GM12872 (cell line): ENCODE measurements around the gene RNF14.

Experiments used
- TF ChIP-seq, protein P1 (sequence below): IDR thresholded peaks from 3 replicates; pipeline ENCODE4 v1.5.1; 2011; ENCODE audit warnings: low read depth, mild to moderate bottlenecking, low read length, moderate library complexity; ENCODE audit not compliant: insufficient read depth

Gene RNF14

DNA sequence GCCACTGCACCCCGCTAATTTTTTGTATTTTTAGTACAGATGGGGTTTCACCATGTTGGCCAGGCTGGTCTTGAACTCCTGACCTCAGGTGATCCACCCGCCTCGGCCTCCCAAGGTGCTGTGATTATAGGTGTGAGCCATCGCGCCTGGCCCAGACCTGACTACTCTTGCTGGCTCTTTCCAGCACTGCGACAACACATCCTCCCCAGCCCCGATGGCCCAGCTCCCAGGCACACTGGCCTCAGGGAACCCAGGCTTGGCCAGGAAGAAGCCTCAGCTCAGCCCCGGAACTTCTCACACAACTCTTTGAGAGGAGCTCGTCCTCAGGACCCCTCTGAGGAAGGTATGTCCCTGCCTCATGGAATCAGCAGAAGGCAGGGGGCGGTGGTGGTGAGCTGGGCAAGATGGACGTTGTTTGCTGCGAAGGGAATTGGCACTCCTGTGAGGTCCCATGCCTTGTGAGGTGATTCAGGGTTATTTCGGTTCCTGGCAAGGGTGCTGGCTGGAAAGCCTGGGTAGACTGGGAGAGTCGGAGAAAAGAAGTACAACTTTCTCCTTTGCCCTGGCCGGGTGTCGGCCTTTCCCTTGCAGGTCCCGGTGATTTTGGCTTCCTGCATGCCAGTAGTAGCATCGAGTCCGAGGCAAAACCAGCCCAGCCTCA is 39.4 kb upstream of the RNF14 start:
- TF ChIP-seq, protein P1, sequence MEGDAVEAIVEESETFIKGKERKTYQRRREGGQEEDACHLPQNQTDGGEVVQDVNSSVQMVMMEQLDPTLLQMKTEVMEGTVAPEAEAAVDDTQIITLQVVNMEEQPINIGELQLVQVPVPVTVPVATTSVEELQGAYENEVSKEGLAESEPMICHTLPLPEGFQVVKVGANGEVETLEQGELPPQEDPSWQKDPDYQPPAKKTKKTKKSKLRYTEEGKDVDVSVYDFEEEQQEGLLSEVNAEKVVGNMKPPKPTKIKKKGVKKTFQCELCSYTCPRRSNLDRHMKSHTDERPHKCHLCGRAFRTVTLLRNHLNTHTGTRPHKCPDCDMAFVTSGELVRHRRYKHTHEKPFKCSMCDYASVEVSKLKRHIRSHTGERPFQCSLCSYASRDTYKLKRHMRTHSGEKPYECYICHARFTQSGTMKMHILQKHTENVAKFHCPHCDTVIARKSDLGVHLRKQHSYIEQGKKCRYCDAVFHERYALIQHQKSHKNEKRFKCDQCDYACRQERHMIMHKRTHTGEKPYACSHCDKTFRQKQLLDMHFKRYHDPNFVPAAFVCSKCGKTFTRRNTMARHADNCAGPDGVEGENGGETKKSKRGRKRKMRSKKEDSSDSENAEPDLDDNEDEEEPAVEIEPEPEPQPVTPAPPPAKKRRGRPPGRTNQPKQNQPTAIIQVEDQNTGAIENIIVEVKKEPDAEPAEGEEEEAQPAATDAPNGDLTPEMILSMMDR, result no peak

DNA sequence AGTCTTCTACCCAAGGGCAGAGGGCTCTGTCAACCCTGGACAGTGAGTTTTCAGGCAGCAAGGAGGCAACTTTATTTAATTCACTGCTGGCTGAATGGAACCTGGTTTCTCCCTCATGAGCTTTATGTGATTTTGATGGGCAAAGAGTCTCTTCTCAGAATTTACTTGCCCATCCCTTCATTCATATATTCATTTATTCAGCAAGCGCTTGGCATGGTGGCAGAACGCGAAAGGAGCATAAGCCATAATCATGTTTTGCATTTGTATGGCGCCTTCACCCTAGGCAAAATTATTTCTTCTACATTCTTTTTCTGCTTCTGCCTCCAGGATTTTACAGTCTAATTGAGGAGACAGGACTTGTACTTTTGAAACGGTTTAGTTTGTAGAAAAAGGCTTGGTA is 37.2 kb upstream of the RNF14 start:
- TF ChIP-seq, protein P1, result no peak

DNA sequence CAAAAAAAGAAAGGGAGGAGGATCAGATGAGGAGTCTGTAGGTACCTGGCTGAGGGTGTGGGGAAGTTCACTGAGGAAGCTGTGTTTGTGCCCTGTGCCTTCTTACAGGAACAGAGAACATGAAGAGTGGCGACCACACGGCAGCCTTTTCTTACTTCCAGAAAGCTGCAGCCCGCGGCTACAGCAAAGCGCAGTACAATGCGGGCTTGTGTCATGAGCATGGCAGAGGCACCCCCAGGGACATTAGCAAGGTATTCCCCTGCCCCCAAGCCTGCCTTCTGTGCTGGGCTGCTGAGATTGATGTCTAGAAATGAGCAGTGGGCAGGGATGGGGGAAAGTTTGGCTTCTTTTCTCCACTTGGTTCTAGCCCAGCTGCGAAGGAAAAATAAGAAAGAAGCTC is 35.8 kb upstream of the RNF14 start:
- TF ChIP-seq, protein P1, result no peak

DNA sequence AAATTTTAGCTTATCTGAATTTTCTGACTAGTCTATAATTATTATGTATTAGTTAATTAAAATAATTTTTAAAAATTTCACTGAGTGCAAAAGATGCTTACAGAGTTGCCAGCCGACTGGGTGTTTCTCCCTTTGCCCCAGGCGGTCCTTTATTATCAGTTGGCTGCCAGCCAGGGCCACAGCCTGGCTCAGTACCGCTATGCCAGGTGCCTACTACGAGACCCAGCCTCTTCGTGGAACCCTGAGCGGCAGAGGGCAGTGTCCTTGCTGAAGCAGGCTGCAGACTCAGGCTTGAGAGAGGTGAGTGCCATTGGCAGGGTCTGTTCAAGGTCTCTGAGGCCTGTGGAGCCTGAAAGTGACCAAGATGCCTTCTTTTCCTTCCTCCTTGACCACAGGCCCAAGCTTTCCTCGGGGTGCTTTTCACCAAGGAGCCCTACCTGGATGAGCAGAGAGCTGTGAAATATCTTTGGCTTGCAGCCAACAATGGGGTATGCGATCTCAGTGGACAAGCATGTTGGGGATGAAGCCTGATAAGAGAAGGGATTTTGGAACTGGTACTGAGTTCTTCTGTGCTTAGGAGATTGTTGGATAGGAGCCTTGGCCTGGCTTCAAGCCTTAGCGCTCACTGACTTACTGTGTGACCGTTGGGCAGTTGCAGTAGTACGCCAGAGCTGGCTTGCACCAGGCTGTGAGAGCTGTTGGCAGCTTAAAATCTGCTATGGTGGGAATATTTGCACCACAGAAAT is 34.6 kb upstream of the RNF14 start:
- TF ChIP-seq, protein P1, result no peak

DNA sequence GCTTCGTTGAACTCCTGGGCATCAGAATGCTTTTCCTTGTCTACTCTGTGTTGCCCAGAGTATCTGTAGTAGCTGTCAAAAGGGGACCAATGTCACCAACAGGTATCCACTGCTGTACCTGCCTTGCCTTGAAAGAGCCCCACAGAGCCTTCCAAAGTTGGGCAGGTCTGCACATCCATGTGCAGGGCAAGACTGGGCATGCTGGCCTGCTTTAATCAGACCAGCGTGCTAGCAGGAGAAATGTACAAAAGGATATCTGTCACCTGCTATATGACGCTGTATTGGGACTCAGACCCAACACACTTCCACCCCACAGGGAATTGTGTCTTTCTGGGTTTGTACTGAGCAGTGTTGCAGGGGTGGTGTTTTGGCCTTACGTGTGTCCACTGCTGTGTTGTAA is 33.4 kb upstream of the RNF14 start:
- TF ChIP-seq, protein P1, result no peak

DNA sequence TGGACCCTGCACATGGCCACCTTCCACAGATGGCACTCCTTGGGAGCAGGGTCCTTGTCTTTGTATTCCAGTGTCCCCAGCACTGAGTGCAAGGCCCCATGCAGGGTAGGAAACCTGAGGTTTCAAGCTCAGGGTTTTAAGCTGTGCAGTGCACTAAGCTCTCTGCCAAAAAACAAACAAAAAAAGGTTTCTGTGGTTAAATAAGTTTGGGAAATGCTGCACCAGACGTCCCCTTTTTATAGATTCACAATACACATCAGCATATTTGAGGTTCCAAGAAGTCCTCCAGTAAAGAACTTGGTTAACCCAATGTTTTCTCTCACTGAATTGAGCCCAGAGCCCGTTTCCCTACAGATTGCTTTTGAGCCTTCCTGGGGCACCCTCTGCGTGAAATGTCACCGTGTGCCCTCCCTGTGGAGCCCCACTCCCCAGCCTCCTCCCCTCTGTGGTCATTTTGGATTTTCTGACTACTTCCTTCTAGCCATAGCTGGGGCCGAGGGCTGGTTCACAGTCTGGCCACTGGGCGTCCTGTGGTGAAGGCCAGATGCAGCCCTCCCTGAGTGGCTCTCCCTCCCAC is 28.1 kb upstream of the RNF14 start:
- TF ChIP-seq, protein P1, result no peak

DNA sequence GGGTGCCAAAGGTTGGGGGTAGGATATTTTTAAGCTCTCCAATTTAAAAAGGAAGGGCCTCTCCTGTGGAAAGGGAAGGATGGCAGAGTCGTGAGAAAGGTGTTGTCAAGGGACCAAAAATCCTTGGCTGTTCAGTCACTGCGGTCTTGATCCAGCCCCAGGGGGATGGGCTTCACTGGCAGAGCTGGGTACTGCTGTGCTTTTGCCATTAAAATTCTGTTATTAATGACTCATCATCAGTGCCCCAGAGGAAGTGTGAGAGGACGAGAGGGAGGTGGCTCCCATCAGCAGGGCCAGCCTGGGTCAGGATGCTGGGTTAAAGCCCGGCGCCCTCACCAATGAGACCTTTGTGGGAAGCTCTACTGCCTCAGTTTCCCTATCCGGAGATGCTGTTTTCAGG is 27.6 kb upstream of the RNF14 start:
- TF ChIP-seq, protein P1, result no peak
